G401.6 (cell line): ENCODE measurements around the gene EMC7.

Experiments used
- FAIRE-seq: peaks from 2 replicates; lab custom pipeline; 2012; peaks lifted over from hg19 to GRCh38; lab: Jason Lieb, UNC

The EMC7 gene

DNA sequence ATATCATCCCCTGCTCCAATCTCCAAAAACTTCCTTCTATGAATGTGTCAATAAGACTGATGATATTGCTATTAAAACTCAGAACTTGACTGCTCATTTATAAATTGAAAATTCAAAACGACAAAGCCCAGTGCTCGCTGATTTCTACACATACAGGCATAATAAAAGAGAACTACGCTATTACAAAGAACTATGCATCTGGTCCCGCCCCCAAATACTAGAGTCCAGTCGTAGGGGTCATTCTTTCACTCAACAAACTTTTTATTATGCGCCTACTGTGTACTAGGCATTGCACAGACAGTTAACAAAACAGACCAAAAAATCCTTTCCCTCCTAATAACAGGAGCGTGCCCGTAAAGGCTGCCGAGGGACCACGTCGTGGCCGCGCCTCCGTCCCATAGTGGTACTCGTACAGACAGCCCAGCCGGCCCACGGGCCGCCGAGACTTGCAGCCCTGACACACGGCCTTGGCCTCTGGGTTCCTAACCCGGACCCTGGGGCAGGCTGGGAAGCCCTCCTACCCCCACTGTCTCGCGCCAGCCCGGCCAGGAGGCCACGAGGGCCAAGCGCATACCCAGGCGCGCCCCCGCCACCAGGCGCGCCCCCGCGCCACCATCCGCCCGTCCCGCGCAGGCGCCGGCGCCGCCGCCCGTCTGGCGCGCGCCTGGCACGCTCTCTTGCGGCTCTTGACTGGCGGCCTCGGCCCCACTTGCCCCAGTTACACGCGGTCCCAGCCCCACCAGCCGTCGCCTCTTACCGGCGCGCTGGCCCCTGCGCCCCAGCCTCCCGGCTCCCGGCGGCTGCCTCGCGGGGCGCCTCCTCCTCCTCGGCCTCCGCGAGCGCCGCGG lies 63.4 kb downstream of the EMC7 start:
- no peak for FAIRE-seq
